Colonic mucosa (tissue), 4 donors: ENCODE measurements around the gene EYS. TPM values are rescaled to one million over a fixed set of nuclear protein-coding genes. Genes with fewer than 3 reads are reported as not detected.

Experiments used
- DNase-seq: peaks from one replicate; pipeline ENCODE4 v3.0.0-alpha.2; 2020
- H3K27ac ChIP-seq: fragments of 200-600 bp; one replicate; pipeline ENCODE4 v1.8.0; 2021
- H3K27me3 ChIP-seq: fragments of 200-600 bp; one replicate; pipeline ENCODE4 v1.8.0; 2021
- H3K36me3 ChIP-seq: fragments of 200-600 bp; one replicate; pipeline ENCODE4 v1.8.0; 2021
- H3K4me1 ChIP-seq: fragments of 200-600 bp; one replicate; pipeline ENCODE4 v1.8.0; 2021; ENCODE audit warnings: mild to moderate bottlenecking
- H3K4me3 ChIP-seq: fragments of 200-600 bp; one replicate; pipeline ENCODE4 v1.8.0; 2021
- H3K9ac ChIP-seq, 2 donors: one replicate each; pipeline ENCODE4 v1.7.0; 2013; ENCODE audit warnings: control low read depth in 2 of 2, low read depth in 2 of 2, low read length in 2 of 2
- H3K9me3 ChIP-seq: fragments of 200-600 bp; one replicate; pipeline ENCODE4 v1.8.0; 2021
- CTCF ChIP-seq: fragments of 200-600 bp; IDR thresholded peaks from one replicate; pipeline ENCODE4 v1.8.0; 2022; ENCODE audit warnings: antibody characterized with exemption, mild to moderate bottlenecking
- intact Hi-C: fragments of 100-400 bp; cut with DNase I; formaldehyde crosslinking; loops from one replicate; pipeline ENCODE4 v1.14.1; 2022
- total RNA-seq, 2 donors: library from RNA; stranded (reverse); fragmentation: NEBNext Ultra II Directional in 1 of 2; extraction: Animal tissue kit (Norgen Biotek cat#: 25700) in 1 of 2; gene quantifications; one replicate each; pipeline ENCODE4 v1.2.1, GENCODE V29; 2021
- donor health status: healthy.
- donor health status: DM: no; HTN: no; CAD: no.
- donor health status: DM: no; HTN: no; CAD: no.

The EYS gene
- total RNA-seq, 2 donors from 2014 or later = 0.64 to 0.82 TPM

- no peak for TF ChIP-seq CTCF
- no peaks in the 10 kb centered on the region for H3K9me3 ChIP-seq
- H3K4me1 ChIP-seq = no peaks in the 10 kb centered on the region
- no peak for DNase-seq
- no peak overlapping the region for H3K4me3 ChIP-seq
- no peak overlapping the region for H3K27ac ChIP-seq
- no peak overlapping the region for H3K9ac ChIP-seq
- H3K27me3 ChIP-seq = no peaks in the 10 kb centered on the region
- no peaks in the 10 kb centered on the region for H3K36me3 ChIP-seq
- intact Hi-C loops = no loop called here
Observed at GRCh38 chr6:64679416-64679815, 1027.6 kb downstream of the EYS start.

GRCh38 chr6:64672651-64673050 is 1034.4 kb downstream of the EYS start:
- Histone ChIP-seq H3K27me3 (no peaks in the 10 kb centered on the region), H3K9ac (no peak overlapping the region), H3K27ac (no peak overlapping the region), H3K9me3 (no peaks in the 10 kb centered on the region), H3K36me3 (no peaks in the 10 kb centered on the region), H3K4me3 (no peak overlapping the region), H3K4me1 (no peaks in the 10 kb centered on the region)
- DNase-seq = no peak
- no peak for TF ChIP-seq CTCF
- intact Hi-C loops = no loop called here

- no peaks in the 10 kb centered on the region for H3K36me3 ChIP-seq
- no peak overlapping the region for H3K27ac ChIP-seq
- DNase-seq = no peak
- no peaks in the 10 kb centered on the region for H3K4me1 ChIP-seq
- H3K4me3 ChIP-seq = no peak overlapping the region
- TF ChIP-seq CTCF = no peak
- H3K9me3 ChIP-seq = no peaks in the 10 kb centered on the region
- no peak overlapping the region for H3K9ac ChIP-seq
- no peaks in the 10 kb centered on the region for H3K27me3 ChIP-seq
- intact Hi-C loops = no loop called here
Observed at GRCh38 chr6:64672131-64672530, 1034.9 kb downstream of the EYS start.

GRCh38 chr6:64665137-64665536 is 1041.9 kb downstream of the EYS start:
- Histone ChIP-seq H3K4me3 (no peak overlapping the region), H3K9ac (no peak overlapping the region), H3K9me3 (no peaks in the 10 kb centered on the region), H3K27me3 (no peaks in the 10 kb centered on the region), H3K36me3 (no peaks in the 10 kb centered on the region), H3K4me1 (no peaks in the 10 kb centered on the region), H3K27ac (no peak overlapping the region)
- intact Hi-C loops = no loop called here
- TF ChIP-seq CTCF = no peak
- no peak for DNase-seq

GRCh38 chr6:64664480-64664879 is 1042.5 kb downstream of the EYS start:
- Histone ChIP-seq H3K27me3 (no peaks in the 10 kb centered on the region), H3K27ac (no peak overlapping the region), H3K9me3 (no peaks in the 10 kb centered on the region), H3K36me3 (no peaks in the 10 kb centered on the region), H3K4me1 (no peaks in the 10 kb centered on the region), H3K9ac (no peak overlapping the region), H3K4me3 (no peak overlapping the region)
- DNase-seq = no peak
- TF ChIP-seq CTCF = no peak
- intact Hi-C loops = no loop called here

GRCh38 chr6:64644024-64644423 is 1063.0 kb downstream of the EYS start:
- no peak for TF ChIP-seq CTCF
- intact Hi-C loops = no loop called here
- H3K4me3 ChIP-seq = no peak overlapping the region

More at GRCh38 chr6:64644024-64644423, 1063.0 kb downstream of the EYS start:
- DNase-seq = no peak
- Histone ChIP-seq H3K9ac (no peak overlapping the region), H3K36me3 (no peaks in the 10 kb centered on the region), H3K4me1 (no peaks in the 10 kb centered on the region), H3K27me3 (no peaks in the 10 kb centered on the region), H3K9me3 (no peaks in the 10 kb centered on the region), H3K27ac (no peak overlapping the region)
